Measurements from ENCODE around the gene TCF25. TPM values are rescaled to one million over a fixed set of nuclear protein-coding genes. Genes with fewer than 3 reads are reported as not detected.
"Not testable (repeated sequence)": the region's sequence is repeated elsewhere in the genome, so short reads cannot be mapped to it uniquely, and the experiment has no call there.

The TCF25 gene
- total RNA-seq, 4 donors from 2014 or later: 68.9 to 110 (median 85.7) TPM

DNA sequence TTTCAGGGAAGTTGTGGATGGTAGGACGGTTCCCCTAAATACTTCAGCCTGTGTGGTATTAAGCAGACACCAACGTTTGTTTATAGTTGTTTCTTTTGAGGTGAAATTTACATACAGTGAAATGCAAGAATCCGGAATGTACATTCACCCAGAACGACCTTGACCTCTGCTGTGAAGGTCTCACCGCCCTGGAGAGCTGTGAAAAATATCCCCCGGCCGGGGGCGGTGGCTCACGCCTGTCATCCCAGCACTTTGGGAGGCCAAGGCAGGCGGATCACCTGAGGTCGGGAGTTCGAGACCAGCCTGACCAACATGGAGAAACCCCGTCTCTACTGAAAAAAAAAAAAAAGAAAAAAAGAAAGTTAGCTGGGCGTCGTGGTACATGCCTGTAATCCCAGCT lies 36.9 kb upstream of the TCF25 start:
- H3K36me3 ChIP-seq; H3K4me3 ChIP-seq; H3K27ac ChIP-seq; DNase-seq; in situ Hi-C loops (cut with MboI; ENCODE audit: low sequenced_read_pairs in 4 of 4); ATAC-seq; H3K27me3 ChIP-seq; H3K9me3 ChIP-seq; H3K4me1 ChIP-seq; intact Hi-C loops (cut with DNase I; ENCODE audit: low total_unique reads): not testable (repeated sequence)

DNA sequence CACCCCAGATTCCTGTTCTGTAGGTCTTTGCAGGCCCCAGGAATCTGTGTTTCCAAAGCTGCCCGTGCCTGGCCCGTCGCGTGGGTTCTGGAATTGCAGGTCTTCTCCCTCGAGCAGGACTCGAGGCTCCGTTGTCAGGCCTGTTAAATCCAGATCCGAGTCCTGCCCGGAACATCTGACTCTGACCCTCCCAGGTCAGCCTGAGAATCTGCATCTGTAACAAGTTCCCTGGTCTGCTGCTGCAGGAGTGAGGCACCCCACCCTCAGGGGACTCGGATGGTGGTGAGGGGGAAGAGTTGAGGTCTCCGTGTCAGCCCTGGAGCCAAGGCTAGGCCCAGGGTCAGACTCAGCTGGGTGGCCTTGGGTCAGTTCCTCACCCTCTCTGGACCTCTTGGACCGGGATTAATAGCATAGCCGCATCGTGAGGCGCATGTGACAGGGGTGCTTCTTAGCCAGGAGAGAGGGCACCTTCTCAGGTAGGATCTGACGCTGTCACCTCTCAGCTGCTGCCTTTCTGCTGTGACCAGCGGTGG lies 36.3 kb upstream of the TCF25 start:
- no peak for TF ChIP-seq POLR2A (IDR thresholded peaks at IDR 0.05)
- TF ChIP-seq, protein P1, sequence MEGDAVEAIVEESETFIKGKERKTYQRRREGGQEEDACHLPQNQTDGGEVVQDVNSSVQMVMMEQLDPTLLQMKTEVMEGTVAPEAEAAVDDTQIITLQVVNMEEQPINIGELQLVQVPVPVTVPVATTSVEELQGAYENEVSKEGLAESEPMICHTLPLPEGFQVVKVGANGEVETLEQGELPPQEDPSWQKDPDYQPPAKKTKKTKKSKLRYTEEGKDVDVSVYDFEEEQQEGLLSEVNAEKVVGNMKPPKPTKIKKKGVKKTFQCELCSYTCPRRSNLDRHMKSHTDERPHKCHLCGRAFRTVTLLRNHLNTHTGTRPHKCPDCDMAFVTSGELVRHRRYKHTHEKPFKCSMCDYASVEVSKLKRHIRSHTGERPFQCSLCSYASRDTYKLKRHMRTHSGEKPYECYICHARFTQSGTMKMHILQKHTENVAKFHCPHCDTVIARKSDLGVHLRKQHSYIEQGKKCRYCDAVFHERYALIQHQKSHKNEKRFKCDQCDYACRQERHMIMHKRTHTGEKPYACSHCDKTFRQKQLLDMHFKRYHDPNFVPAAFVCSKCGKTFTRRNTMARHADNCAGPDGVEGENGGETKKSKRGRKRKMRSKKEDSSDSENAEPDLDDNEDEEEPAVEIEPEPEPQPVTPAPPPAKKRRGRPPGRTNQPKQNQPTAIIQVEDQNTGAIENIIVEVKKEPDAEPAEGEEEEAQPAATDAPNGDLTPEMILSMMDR (IDR thresholded peaks at IDR 0.05 in 4 of 5, conservative IDR thresholded peaks at IDR 0.05 in 1 of 5): no peak
- intact Hi-C loops (cut with DNase I; ENCODE audit: low total_unique reads): no loop called here
- no peaks in the 10 kb centered on the region for H3K9me3 ChIP-seq
- H3K4me1 ChIP-seq: no peaks in the 10 kb centered on the region
- no peak for ATAC-seq
- H3K4me3 ChIP-seq: no peak overlapping the region
- in situ Hi-C loops (cut with MboI; ENCODE audit: low sequenced_read_pairs in 4 of 4): no loop called here
- no peak for DNase-seq
- H3K27ac ChIP-seq: no peak overlapping the region
- no peaks in the 10 kb centered on the region for H3K36me3 ChIP-seq
- peaks cover 0 to 2% (median 0%) of the 10 kb centered on the region in 3 donors for H3K27me3 ChIP-seq

DNA sequence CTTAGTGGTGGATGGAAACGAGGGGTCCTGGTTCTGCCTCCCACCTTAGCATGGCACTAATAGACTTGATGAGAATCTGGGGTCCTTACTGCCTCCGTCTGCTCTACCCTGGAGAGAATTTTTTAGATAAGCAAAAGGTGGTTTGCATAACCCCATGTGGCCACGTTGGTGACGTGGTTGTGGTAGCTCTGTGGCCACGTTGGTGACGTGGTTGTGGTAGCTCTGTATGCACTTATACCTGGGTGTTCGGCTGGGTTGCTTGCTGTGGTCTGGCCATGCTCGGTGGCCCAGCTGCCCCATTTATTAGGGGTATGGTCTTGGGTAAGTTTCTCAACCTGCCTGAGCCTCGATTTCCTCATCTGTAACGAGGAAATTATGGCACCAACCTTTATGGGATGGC lies 32.1 kb upstream of the TCF25 start:
- no peaks in the 10 kb centered on the region for H3K36me3 ChIP-seq
- DNase-seq (no peak), ATAC-seq (no peak)
- H3K4me1 ChIP-seq: no peaks in the 10 kb centered on the region
- no peaks in the 10 kb centered on the region for H3K27me3 ChIP-seq
- H3K4me3 ChIP-seq: no peak overlapping the region
- intact Hi-C loops (cut with DNase I; ENCODE audit: low total_unique reads) (no loop called here), in situ Hi-C loops (cut with MboI; ENCODE audit: low sequenced_read_pairs in 4 of 4) (no loop called here)
- TF ChIP-seq POLR2A (IDR thresholded peaks at IDR 0.05): no peak
- TF ChIP-seq, protein P1 (IDR thresholded peaks at IDR 0.05 in 4 of 5, conservative IDR thresholded peaks at IDR 0.05 in 1 of 5): no peak
- no peaks in the 10 kb centered on the region for H3K9me3 ChIP-seq
- no peak overlapping the region for H3K27ac ChIP-seq

DNA sequence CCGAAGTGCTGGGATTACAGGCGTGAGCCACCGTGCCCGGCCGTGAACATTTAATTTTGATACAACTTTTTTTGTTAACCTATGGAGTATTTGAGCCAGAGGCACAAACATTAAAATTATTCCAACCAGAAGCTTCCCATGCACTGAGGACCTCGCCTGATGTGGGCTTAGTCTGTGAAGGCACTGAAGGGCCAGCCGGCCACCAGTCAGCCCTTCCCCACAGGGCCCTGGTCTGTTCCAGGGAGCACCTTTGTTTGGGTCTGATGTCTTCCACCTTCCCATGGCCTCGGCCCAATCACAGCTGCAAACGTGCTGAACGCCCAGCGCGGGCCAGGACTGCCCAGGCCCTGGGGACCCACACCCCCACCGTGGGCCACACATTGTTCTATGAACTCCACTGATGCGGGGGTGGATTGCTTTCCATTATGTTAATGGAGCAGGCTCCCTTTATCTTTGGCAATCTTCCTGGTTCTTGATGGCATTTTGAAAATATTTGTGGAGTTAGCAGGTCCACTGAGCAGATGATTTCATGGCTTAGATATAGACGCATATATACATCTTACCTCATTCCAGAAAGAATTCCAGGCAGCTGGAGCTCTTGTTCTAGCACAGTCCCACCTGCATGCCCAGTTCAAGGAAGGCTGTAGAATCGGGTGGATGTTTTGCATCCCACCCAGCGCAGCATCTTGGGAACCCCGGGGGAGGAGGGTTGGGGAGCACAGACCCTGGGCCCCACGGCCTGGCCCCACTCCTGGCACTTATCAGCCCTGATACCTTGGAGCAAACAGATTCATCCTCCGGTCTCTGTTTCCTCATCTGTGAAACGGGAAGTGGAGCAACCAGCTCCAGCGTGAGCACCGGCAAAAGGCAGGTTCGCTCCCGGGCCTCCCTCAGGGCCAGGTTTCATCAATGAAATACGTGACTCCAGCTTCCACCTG lies 30.7 kb upstream of the TCF25 start:
- no peaks in the 10 kb centered on the region for H3K27me3 ChIP-seq
- in situ Hi-C loops (cut with MboI; ENCODE audit: low sequenced_read_pairs in 4 of 4) (no loop called here), intact Hi-C loops (cut with DNase I; ENCODE audit: low total_unique reads) (no loop called here)
- H3K27ac ChIP-seq: no peak overlapping the region
- no peaks in the 10 kb centered on the region for H3K4me1 ChIP-seq
- no peak for TF ChIP-seq POLR2A (IDR thresholded peaks at IDR 0.05)
- TF ChIP-seq, protein P1 (IDR thresholded peaks at IDR 0.05 in 4 of 5, conservative IDR thresholded peaks at IDR 0.05 in 1 of 5): no peak
- no peak overlapping the region for H3K4me3 ChIP-seq
- no peak for ATAC-seq
- no peaks in the 10 kb centered on the region for H3K9me3 ChIP-seq
- no peak for DNase-seq
- H3K36me3 ChIP-seq: no peaks in the 10 kb centered on the region

Data from gastrocnemius medialis (tissue), 4 donors.